GM12873 (cell line): Measurements from ENCODE around the gene PDCD4.

ENCODE experiments used
- CTCF ChIP-seq: IDR thresholded peaks from 2 replicates; pipeline ENCODE4 v1.5.1; 2012; ENCODE audit warnings: low read depth, mild to moderate bottlenecking, moderate library complexity, low read length, control low read depth; ENCODE audit not compliant: insufficient read depth; ENCODE audit errors: missing control alignments

The PDCD4 gene

GRCh38 chr10:110843796-110844616, 27.7 kb upstream of the PDCD4 start:
- no peak for TF ChIP-seq CTCF

GRCh38 chr10:110844617-110844881, 27.2 kb upstream of the PDCD4 start:
- TF ChIP-seq CTCF, result no peak

GRCh38 chr10:110845192-110845755, 26.5 kb upstream of the PDCD4 start:
- no peak for TF ChIP-seq CTCF

GRCh38 chr10:110845756-110846620, 25.7 kb upstream of the PDCD4 start:
- no peak for TF ChIP-seq CTCF

GRCh38 chr10:110847374-110847773, 24.4 kb upstream of the PDCD4 start:
- no peak for TF ChIP-seq CTCF

- TF ChIP-seq CTCF, result no peak
Measured at GRCh38 chr10:110848106-110848505, 23.6 kb upstream of the PDCD4 start.

GRCh38 chr10:110850099-110850498, 21.6 kb upstream of the PDCD4 start:
- TF ChIP-seq CTCF, result no peak
